Inferior parietal cortex (tissue), 1 donor: ENCODE data around the gene FAM118B.
A peak's percentile ranks its signal among the peaks of the same experiment; 100 is the strongest.
"Not testable (repeated sequence)": the region's sequence is repeated elsewhere in the genome, so short reads cannot be mapped to it uniquely, and the experiment has no call there.

Source experiments
- DNase-seq: peaks from one replicate; pipeline ENCODE4 v3.0.0-alpha.2; 2016; ENCODE audit errors: extremely low spot score

Gene FAM118B

DNA sequence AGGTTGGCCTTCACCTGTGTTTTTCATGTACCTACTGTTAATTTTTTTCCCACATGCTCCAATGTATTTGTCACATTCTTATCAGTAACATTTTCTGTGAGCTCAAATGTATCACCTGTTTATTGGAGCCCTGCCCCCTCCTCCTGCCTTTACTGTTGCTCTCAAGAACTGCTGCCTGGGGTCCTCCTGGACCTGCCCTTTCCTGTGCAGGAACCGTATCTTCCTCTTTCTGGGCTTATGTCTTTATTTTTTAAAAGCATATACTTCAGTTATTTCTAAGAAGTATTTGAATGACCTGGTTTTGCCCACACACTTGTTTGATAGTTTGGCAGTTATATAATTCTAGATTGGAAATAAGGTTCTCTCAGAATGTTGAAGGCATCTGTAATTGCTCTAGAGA lies 5.9 kb downstream of the FAM118B start:
- DNase-seq: no peak

DNA sequence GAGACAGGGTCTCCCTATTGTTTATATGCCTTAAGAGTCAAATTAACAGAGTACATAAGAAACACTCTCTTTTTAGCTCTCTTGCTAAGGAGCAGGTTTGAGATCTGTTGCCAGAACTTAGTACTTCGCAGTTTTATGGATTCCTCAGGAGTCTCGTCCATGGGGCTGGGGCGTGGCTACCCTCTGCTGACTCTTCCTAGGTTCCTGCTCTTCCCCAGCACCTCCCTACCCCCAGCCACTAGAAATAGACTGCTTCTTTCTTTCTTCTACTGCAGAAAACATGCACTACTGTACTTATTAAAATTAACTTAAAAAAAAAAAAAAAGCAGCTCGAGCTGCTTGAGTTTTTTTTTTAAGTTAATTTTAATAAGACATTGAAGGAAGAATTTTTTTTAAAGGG lies 8.0 kb downstream of the FAM118B start:
- DNase-seq: no peak

DNA sequence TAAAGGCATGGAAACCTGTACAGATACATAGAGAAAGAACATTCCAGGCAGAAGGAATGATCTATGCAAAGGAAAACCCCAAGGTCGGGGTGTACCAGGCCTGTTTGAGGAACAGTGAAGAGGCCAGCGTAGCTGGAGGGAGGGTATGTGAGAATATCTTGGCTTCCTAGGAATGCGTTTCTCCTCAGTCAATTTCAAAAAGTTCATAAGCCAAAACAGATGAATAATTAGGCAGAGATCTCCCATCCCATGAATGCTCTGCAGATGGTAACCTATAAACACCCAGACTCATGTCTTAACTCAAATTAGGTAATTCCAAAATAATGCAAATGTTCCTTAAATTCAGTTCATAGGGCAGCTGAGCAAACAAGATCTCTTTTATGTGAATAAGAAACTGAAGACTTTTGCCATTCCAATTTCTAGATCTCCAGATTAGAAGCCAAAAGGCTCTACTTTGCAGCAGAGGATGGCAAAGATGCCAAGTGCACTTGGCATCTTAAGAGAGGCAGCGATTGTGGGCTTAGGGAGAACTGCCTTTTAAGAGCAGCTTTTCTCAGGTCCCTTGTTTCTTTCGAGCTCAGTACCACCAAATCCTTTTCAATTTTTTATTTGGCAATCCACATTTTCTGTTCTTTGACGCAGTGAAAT lies 13.2 kb downstream of the FAM118B start:
- DNase-seq: peak; percentile 9

DNA sequence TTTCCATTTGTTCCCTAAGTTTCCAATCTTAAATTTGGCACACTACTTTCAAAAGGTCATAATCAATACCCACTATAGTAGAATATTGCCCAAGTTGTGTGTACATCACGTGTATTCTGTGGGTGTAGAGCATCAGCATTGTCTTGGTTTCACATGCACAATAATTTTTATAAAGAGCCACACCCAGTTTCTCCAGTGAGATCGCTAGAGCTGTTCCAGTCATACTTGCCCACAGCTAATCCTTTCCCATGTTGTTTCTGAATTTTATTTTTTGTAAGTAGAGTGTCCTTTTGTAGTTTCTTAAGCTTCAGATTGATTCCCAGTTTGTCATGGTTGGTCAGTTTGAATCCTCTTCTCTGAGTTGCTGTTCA lies 13.7 kb downstream of the FAM118B start:
- DNase-seq: no peak

DNA sequence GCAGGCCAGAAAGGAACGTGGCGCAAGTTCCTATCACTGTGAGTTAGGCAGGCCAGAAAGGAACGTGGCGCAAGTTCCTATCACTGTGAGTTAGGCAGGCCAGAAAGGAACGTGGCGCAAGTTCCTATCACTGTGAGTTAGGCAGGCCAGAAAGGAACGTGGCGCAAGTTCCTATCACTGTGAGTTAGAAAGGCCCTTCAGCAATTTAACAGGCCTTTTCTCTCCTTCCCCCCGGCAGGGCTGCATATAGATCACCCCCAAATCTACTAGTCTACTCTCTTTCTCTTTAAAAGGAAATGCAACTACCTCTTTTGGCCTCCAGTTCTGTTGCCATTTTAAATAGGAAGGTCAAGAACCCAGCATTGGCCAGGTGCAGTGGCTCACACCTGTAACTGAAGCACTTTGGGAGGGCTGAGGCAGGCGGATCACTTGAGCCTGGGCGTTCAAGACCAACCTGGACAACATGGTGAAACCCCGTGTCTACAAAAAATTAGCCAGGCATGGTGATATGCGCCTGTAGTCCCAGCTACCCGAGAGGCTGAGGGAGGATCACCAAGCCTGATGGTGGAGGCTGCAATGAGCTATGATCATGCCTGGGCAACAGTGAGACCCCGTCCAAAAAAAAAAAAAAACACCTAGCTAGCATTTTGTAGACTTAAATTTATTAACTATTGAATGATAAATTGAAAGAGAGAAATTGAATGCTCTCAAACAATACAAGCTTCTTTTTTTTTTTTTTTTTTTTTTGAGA lies 14.9 kb downstream of the FAM118B start:
- no peak for DNase-seq

DNA sequence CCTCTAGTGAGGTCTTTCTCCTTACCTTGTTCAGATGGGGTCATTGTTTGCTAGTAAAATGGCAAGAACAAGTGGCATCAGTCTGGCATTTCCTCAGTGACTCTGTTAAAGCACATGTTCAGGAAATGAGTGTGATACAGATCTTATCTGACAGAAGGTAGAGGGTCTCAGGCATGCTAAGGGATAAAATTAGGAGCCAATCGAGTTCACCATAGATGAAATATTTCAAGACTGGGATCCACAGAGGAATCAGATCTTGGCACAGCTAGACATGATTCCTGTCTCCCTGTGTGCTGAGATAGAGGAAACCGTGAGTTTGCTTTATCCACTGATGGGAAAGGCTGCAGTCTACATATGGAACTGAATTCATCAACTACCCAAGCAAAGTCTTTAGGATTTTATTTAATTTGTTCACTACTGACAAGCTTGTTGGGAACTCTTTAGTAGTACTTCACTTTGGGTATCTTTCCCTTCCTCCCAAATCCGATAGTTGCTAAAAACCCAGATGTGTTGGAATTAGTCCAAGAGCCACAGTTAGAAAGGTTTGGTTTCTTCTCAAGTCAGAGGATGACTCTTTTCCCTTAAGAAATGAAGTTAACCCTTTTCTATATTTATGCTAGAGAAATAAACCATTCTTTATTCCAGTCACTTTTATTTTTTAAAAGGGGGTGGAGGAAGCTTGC lies 18.4 kb downstream of the FAM118B start:
- DNase-seq: no peak

DNA sequence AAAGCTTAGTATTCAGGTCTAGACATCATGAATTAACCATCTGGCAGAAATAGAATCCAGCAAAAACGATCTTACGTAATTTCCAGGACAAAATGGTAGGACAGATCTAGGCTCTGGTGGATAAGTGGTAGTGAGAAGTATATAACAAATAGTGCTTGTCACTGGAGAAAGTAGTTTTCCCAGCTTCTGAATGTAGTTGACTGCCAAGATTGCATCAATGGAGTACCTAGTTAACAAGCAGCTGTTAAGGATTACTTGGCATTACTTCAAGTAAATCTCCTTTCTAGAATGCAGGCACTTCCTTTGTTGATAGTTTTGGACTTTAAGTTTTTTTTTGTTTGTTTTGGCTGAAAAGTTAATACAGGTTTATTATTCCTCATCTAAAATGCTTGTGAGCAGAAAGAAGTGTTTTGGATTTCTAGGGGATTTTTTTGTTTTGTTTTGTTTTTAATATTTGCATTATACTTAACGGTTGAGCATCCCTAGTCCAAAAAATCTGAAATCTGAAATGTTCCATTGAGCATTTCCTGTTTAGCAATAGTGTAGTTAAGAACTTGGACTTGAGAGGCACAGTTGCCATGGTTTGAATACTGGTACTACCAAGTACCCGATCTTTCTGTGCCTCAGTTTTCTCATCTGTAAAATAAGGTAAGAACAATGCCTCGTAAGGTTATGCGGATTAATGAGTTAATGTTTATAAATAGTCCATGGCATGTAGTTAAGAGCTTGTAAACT lies 20.3 kb downstream of the FAM118B start:
- DNase-seq: no peak

DNA sequence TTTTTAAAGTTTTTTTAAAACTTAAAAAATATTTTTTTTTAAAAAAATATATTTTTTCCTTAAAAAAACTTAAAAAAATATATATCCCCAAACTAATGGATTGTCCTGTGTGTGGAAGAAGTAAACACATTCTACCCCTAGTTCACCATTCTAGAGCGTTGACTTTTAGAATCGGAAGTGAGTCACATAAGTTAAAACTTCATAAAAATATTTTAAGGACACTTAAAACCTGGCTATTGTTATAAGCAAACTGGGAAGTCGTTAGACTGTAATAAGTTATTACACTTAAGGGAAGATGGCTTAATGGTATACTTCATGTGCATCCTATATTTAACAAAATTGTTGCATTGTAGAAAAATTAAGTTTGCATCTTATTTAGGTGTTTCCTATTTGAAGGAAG lies 21.1 kb downstream of the FAM118B start:
- no peak for DNase-seq

DNA sequence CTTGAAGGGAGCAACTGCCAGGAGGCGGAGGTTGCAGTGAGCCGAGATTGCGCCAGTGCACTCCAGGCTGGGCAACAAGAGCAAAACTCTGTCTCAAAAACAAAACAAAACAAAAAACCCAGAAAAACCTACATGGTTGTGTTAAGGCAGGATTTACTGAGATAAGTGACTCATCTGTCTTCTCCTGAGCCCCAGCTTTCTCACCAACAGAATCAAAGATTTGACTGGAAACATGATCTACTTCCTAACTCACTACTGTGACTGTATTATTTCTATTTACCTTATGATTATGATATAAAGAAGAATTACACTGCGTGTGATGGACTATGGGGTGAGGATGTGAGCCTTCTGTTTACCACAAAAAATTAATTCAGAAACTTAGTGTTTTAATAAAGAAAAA lies 21.8 kb downstream of the FAM118B start:
- no peak for DNase-seq

DNA sequence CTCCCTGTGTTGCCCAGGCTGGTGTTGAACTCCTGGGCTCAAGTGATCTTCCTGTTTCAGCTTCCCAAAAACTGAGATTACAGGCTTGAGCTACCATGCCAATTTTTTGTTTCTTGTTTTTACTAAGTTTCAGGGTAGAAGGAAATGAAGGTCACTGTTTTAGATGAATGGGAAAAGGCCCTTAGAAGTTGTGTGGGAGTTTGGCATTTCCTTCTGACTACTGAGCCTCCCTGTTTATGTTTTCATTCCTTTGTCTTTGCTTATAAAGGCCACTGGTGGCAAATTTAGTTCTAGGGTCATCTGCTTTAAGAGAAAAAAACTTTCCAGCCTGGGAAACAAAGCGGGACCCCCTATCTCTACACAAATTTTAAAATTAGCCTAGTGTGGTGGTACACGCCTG lies 35.1 kb downstream of the FAM118B start:
- DNase-seq: no peak

DNA sequence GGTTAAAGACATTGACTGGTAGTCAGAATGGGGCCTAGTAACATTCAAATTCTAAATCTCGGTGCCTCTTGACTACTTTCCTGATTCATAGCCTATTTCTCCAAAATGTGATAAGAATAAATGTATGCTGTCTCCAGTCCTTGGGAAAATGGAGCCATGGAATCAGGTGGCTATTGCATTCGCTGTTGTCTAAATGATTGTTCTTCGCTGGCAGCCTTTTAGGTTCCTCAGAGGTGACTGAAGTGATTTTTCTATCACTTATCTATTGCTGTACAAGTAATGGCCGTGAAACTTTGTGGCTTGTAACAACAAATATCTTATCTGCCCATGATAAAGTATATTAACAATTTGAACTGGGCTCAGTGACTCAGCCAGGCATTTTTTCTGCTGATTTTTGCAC lies 41.7 kb downstream of the FAM118B start:
- no peak for DNase-seq

DNA sequence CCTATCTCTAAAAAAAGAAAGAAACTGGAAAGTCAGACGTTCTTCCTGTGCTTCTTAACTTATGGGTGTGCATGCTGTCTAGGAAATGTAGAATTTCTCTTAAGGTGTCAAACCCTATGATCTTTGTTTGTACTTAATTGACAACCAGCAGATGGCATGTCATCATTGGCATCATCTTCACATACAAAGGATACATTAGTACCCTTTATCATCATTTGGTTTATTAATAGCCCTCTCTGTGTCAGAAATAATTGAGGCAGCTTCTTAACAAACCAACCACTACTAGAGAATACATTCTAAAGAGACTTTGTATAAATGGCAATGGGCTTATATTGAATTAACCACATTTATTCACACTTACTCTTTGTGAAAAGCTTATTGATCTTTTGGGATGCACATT lies 43.2 kb downstream of the FAM118B start:
- no peak for DNase-seq

DNA sequence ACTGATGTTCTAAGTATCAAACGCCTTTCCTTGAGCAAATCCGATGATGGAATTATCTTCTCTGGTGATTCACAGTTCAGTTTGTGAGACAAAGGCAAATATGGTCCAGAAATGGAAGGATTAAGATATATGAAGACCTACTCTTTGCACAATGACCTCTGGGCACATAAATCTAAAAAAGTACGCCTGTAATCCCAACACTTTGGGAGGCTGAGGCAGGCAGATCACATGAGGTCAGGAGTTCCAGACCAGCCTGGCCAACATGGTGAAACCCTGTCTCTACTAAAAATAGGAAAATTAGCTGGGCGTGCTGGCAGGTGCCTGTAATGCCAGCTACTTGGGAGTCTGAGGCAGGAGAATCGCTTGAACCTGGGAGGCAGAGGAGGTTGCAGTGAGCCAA lies 43.9 kb downstream of the FAM118B start:
- not testable (repeated sequence) for DNase-seq

DNA sequence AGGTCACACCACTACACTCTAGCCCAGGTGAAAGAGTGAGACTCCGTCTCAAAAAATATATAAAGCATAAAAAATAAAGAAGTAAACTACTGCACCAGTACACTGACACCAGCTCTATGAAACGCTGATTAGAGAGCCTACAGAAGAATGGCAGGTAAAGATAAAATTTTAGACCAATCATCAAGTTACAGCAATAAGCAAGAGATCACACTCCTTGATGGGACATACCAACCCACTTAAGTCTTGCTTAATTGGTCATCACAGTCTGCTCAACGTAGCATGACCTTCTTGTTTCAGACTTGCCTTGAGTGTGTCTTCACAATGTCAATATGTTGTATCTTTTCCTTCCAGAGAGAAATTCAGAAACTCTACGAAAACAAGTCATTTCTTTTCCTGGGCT lies 44.6 kb downstream of the FAM118B start:
- no peak for DNase-seq

DNA sequence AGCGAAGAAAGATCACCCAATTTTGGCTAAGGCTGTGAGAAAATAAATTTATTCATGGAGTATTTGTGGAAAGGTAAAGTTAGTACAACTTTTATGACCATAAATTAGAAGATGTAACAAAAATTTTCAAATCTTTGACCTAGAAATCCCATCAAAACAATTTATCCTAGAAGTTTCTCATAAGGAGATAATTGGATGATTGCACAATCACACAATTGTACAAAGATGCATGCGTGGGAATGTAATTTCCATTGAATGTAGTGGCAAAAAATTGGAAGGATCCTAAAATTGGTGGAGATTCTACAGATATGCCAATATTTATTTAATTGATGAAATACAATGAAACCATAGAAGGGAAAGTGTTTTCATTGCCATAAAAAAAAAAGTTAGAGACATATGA lies 45.6 kb downstream of the FAM118B start:
- no peak for DNase-seq

DNA sequence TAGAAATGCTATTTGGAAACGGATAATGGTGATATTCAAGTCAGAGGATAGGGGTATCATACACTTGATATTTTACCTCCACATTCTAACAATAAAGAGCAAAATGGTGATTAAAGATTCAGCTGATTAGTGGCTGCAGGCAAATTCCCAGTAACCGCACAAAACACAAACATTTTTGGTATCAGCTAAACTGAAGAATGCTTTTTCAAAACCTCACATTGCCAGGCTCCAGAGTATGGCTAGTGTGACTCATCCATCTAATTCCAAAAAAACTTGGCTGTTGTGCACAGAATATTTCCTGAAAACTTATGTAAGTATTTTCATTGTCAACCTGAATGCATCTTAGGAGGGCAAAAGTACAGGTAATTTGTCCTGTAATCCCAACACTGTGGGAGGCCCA lies 46.2 kb downstream of the FAM118B start:
- DNase-seq: peak; percentile 35

DNA sequence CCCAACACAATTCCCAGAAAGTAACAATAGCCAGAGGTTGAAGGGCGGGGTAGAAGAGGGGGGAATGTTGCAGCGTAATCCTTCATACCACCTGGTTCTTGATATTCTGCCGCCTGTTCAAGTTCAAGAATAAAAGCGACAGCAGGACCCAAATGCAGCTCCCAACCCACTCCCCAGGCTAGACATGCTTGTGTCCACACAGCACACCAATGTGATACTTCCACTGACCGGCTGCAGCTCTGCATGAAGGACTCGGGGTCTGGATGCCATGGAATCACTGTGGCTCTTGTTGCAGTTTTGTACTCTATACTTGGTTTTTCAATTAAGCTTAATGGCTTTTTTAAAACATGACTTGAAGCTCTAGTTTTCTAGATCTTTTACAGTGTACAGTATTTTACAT lies 50.6 kb downstream of the FAM118B start:
- no peak for DNase-seq

DNA sequence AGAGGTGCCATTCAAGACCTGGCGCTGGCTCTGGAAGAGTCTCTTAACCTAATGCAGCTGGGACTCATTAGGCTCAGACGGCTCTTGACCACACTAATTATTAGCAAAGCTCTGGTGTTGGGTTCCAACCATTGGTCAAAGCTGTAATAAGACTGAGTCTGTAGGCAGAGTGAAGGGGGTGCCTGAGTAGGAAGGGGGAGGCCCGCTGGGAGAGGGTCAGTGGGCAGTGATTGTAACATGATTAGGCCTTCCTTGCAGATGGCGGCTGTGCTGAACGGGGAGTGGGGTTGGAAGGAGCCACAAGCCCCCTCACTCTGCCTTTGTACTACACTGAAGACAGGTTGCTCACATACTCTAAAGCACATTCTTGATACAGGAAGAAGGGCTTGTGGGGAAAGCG lies 51.9 kb downstream of the FAM118B start:
- DNase-seq: no peak

DNA sequence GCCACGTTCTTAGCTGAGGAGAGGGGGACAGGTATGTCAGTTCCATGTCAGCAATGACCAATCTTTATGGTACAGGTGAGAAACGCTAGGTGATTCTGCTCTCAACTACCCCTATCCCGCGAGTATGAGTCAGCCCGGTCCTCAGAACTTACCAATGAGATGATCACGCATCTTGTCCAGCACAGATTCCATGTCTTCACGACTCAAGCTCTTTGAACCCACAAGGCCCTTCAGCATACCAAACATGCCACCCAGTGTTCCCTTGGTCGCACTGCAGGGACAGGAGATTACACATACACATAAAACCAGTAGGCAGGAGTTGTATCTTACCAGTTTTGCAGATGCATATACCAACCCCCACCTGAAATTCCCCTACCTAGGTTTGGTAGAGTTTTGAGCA lies 54.2 kb downstream of the FAM118B start:
- DNase-seq: no peak

DNA sequence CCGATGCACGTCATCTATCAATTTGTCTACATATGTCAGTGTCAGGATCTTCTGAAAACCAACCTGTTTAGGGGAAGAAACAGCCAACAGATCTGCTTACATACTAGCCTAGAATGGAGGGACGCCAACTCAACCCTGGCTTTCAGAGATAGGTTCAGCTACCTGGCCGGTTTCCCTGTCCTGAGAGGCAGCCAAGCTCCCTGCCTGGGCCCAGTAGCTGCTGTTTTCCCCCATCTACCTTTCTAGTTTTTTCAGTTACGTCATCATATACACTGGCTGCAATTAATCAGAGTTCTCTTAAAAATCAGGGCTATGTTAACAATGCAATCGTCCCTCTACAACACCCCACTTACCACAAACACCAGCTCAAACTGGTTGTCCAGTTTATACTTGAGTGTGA lies 56.1 kb downstream of the FAM118B start:
- DNase-seq: no peak

DNA sequence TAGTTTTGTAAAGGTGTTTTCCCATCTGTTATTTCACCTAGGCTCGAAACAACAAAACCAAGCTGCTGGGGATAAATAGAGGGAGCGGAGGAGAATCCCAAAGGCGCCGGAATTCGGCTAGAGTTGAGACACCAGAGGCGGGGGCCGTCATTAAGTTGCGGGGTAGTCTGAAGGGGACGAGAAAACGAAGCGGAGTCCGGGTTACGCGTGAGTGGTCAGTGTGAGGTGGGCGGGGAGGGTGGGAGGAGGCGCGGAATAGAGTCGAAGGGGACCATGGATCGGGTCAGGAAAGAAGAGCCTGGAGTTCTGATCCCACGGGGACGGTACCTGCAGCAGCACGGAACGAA lies 56.8 kb downstream of the FAM118B start:
- DNase-seq: no peak

DNA sequence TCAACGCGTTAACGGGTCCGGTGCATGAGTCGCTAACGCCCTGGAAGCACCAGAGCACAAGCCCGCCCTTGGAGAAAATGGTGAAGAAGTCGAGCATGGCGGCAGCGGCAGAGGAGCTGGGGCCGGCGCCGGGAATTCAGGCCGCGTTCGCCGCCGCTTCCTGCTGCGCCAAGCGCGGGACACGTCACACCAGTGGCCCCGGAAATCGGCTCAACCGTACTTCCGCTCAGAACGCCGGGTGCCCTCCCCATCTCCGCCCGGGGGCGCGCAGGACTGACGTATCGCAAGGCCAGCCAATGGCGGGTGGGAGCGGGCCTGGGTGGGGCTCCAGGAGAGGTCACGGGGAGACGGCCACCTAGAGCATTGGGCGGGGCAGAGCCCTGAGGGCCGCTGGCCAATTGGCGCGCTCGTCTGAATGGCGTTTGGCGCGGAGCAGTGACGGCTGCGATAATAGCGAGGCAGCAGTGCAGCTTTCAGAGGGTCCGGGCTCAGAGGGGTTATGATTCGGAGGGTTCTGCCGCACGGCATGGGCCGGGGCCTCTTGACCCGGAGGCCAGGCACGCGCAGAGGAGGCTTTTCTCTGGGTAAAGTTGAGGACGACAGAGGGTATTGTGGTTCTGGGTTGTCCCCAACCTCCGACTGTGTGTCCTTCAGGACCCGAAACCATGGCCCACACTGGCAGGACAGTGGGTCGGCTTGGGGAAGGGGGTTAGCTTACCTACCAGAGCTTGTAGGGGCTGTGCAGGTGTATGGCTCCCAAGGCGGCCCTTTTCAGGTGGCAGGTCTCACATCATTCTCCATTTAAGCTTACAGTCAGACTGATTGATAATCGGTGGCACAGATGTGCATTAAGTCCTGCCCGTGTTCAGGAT lies 57.4 kb downstream of the FAM118B start, which contains the start of the genes FOXRED1 and SRPRA:
FOXRED1 (plus strand) TSS at position 447 of the 872 bp plus-strand sequence; CDS start at position 500, 53 bp downstream.
SRPRA (minus strand) TSS at position 188 of the 872 bp plus-strand sequence; CDS start at position 97, 91 bp downstream.
- DNase-seq: peak; percentile 99
